ENCODE data around the gene USP2.
A peak's percentile ranks its signal among the peaks of the same experiment; 100 is the strongest.

USP2 gene, protein sequence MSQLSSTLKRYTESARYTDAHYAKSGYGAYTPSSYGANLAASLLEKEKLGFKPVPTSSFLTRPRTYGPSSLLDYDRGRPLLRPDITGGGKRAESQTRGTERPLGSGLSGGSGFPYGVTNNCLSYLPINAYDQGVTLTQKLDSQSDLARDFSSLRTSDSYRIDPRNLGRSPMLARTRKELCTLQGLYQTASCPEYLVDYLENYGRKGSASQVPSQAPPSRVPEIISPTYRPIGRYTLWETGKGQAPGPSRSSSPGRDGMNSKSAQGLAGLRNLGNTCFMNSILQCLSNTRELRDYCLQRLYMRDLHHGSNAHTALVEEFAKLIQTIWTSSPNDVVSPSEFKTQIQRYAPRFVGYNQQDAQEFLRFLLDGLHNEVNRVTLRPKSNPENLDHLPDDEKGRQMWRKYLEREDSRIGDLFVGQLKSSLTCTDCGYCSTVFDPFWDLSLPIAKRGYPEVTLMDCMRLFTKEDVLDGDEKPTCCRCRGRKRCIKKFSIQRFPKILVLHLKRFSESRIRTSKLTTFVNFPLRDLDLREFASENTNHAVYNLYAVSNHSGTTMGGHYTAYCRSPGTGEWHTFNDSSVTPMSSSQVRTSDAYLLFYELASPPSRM

GRCh38 chr11:119381181-119381988 is at the start of gene USP2:
TSS of gene USP2 (minus strand) at chr11:119381690. CDS start at chr11:119373480, 8,210 bp downstream.
- H3K27me3 ChIP-seq (ENCODE audit: control insufficient read depth in 1 of 2, insufficient read depth in 2 of 2, low read length in 2 of 2), result peaks cover 0 to 6% of the 10 kb centered on the region in 2 donors
- peak within 1 kb of the TSS; percentile 79 to 81 for H3K4me3 ChIP-seq (ENCODE audit: low read depth in 1 of 2, low read length in 2 of 2)
- H3K27ac ChIP-seq (ENCODE audit: low read depth, low read length), result no peak within 1 kb of the TSS
- H3K4me1 ChIP-seq (ENCODE audit: control insufficient read depth in 1 of 2, insufficient read depth in 2 of 2, low read length in 2 of 2), result peaks cover 15 to 16% of the 10 kb centered on the region in 2 donors
- H3K9ac ChIP-seq (ENCODE audit: low read depth in 1 of 2, low read length in 2 of 2), result peak within 1 kb of the TSS; percentile 55
- no peaks in the 10 kb centered on the region for H3K36me3 ChIP-seq (ENCODE audit: control insufficient read depth in 1 of 2, insufficient read depth in 2 of 2, low read length in 2 of 2)
- no peaks in the 10 kb centered on the region for H3K9me3 ChIP-seq (ENCODE audit: control insufficient read depth in 1 of 2, low read length in 2 of 2)

DNA sequence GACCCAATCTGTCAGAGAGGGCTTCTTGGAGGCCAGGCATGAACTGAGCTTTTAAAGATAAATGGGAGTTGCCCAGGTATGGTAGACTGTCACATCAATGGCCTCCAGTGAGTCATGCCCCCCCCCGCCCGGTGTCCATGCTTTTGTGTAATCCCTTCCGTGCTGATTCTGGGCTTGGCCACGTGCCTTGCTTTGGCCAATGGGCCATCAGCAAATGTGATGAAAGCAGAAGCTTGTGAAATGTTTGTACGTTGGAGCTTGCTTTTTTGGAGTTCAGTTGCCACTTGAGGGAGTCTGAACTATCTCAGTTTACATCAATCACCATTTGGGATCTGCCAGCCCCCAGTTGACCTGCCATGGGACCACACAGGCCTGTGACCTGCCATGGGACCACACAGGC is 45.8 kb upstream of the USP2 start:
- H3K4me3 ChIP-seq (ENCODE audit: low read depth in 1 of 2, low read length in 2 of 2), result no peak overlapping the region
- no peaks in the 10 kb centered on the region for H3K9me3 ChIP-seq (ENCODE audit: control insufficient read depth in 1 of 2, low read length in 2 of 2)
- H3K27ac ChIP-seq (ENCODE audit: low read depth, low read length), result no peak overlapping the region
- H3K4me1 ChIP-seq (ENCODE audit: control insufficient read depth in 1 of 2, insufficient read depth in 2 of 2, low read length in 2 of 2), result no peaks in the 10 kb centered on the region
- H3K27me3 ChIP-seq (ENCODE audit: control insufficient read depth in 1 of 2, insufficient read depth in 2 of 2, low read length in 2 of 2), result peaks cover 13 to 37% of the 10 kb centered on the region in 2 donors
- no peak overlapping the region for H3K9ac ChIP-seq (ENCODE audit: low read depth in 1 of 2, low read length in 2 of 2)
- no peaks in the 10 kb centered on the region for H3K36me3 ChIP-seq (ENCODE audit: control insufficient read depth in 1 of 2, insufficient read depth in 2 of 2, low read length in 2 of 2)

DNA sequence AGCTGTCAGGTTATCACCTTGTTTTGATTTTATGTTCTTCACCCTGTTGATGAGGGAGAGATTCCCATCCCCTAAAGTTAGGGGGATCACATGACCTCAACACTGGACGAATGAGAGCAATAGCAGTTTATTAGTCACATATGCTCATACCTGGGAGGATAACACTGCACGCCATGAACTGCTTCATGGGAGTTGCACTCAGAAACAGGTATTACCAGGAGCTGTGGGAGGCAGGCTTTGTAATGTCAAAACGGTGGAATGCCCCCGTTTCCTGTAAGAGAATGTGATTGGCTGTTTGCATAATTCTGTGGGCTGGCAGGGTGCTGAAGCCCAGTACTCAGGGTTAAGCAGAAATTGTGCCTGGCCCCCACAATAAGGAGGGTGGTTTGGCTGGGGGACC is 44.7 kb upstream of the USP2 start:
- Histone ChIP-seq H3K27ac (ENCODE audit: low read depth, low read length) (no peak overlapping the region), H3K4me3 (ENCODE audit: low read depth in 1 of 2, low read length in 2 of 2) (no peak overlapping the region), H3K9ac (ENCODE audit: low read depth in 1 of 2, low read length in 2 of 2) (no peak overlapping the region), H3K4me1 (ENCODE audit: control insufficient read depth in 1 of 2, insufficient read depth in 2 of 2, low read length in 2 of 2) (no peaks in the 10 kb centered on the region), H3K9me3 (ENCODE audit: control insufficient read depth in 1 of 2, low read length in 2 of 2) (no peaks in the 10 kb centered on the region), H3K27me3 (ENCODE audit: control insufficient read depth in 1 of 2, insufficient read depth in 2 of 2, low read length in 2 of 2) (peaks cover 21 to 49% of the 10 kb centered on the region in 2 donors), H3K36me3 (ENCODE audit: control insufficient read depth in 1 of 2, insufficient read depth in 2 of 2, low read length in 2 of 2) (no peaks in the 10 kb centered on the region)

DNA sequence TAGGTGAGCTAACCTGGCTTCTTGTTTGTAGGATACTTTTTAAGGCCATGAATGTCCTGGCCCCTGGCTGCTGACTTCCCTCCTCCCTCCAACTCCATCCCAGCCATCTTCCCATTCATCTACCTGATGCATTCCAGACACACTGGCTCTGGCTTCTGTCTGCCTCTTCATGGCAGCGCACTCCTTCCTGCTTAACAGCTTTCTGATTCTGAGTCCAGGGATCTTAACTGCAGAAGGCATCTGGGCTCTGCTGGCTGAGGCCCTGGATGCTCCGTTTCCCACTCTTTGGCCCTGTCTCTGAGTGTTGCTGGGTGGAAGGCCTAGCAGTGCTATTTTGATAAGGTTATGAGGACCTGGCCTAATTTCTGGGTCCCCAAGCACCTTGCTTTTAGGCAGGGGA is 43.3 kb upstream of the USP2 start:
- no peak overlapping the region for H3K27ac ChIP-seq (ENCODE audit: low read depth, low read length)
- peaks cover 26 to 49% of the 10 kb centered on the region in 2 donors for H3K27me3 ChIP-seq (ENCODE audit: control insufficient read depth in 1 of 2, insufficient read depth in 2 of 2, low read length in 2 of 2)
- H3K4me3 ChIP-seq (ENCODE audit: low read depth in 1 of 2, low read length in 2 of 2), result no peak overlapping the region

GRCh38 chr11:119424276-119424675 is 42.8 kb upstream of the USP2 start:
- Histone ChIP-seq H3K36me3 (ENCODE audit: control insufficient read depth in 1 of 2, insufficient read depth in 2 of 2, low read length in 2 of 2) (no peaks in the 10 kb centered on the region), H3K4me1 (ENCODE audit: control insufficient read depth in 1 of 2, insufficient read depth in 2 of 2, low read length in 2 of 2) (no peaks in the 10 kb centered on the region), H3K9me3 (ENCODE audit: control insufficient read depth in 1 of 2, low read length in 2 of 2) (no peaks in the 10 kb centered on the region), H3K4me3 (ENCODE audit: low read depth in 1 of 2, low read length in 2 of 2) (no peak overlapping the region), H3K9ac (ENCODE audit: low read depth in 1 of 2, low read length in 2 of 2) (no peak overlapping the region), H3K27me3 (ENCODE audit: control insufficient read depth in 1 of 2, insufficient read depth in 2 of 2, low read length in 2 of 2) (peaks cover 26 to 46% of the 10 kb centered on the region in 2 donors), H3K27ac (ENCODE audit: low read depth, low read length) (no peak overlapping the region)

More for the DNA sequence above, 43.3 kb upstream of the USP2 start:
- Histone ChIP-seq H3K9ac (ENCODE audit: low read depth in 1 of 2, low read length in 2 of 2) (no peak overlapping the region), H3K36me3 (ENCODE audit: control insufficient read depth in 1 of 2, insufficient read depth in 2 of 2, low read length in 2 of 2) (no peaks in the 10 kb centered on the region), H3K4me1 (ENCODE audit: control insufficient read depth in 1 of 2, insufficient read depth in 2 of 2, low read length in 2 of 2) (no peaks in the 10 kb centered on the region), H3K9me3 (ENCODE audit: control insufficient read depth in 1 of 2, low read length in 2 of 2) (no peaks in the 10 kb centered on the region)

DNA sequence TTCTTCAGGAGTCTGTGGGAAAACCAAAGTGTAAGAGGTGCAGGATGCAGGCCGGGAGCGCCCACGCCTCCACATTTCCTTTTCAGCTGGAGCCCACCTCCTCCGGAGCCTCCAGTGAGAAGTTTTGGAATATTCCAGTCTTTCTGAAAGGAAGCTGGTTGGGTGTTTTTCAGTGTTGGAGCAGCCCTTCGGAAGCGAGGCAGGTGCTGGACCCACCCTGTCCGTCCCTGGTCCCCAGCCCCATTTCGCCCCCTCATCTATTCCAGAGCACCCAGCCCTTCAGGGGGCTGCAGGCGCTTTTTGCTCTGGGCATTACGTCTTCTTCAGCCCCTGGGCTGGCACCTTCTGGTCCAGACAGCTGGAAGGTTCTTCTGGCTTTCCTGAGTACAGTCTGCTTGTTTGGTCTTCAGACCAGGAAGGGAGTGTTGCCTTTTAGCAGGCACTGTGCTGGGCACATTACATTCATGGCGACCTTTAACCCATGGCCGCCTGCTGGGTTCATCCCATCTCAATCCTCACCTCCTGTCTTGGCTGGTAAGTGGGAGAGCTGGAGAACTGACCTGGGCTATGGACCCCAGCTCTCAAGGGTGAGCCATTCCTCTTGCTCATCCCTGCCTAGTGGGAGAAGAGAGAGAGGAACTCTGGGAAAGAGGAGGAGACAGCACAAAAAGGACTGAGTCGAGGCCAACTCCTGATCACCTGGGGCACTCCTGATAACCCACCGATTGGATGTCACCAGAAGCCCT is 42.2 kb upstream of the USP2 start:
- Histone ChIP-seq H3K27me3 (ENCODE audit: control insufficient read depth in 1 of 2, insufficient read depth in 2 of 2, low read length in 2 of 2) (peaks cover 26 to 46% of the 10 kb centered on the region in 2 donors), H3K36me3 (ENCODE audit: control insufficient read depth in 1 of 2, insufficient read depth in 2 of 2, low read length in 2 of 2) (no peaks in the 10 kb centered on the region), H3K27ac (ENCODE audit: low read depth, low read length) (no peak overlapping the region), H3K9ac (ENCODE audit: low read depth in 1 of 2, low read length in 2 of 2) (no peak overlapping the region), H3K4me3 (ENCODE audit: low read depth in 1 of 2, low read length in 2 of 2) (peak overlapping the region in 1 of 2 donors; percentile 3), H3K9me3 (ENCODE audit: control insufficient read depth in 1 of 2, low read length in 2 of 2) (no peaks in the 10 kb centered on the region), H3K4me1 (ENCODE audit: control insufficient read depth in 1 of 2, insufficient read depth in 2 of 2, low read length in 2 of 2) (no peaks in the 10 kb centered on the region)

DNA sequence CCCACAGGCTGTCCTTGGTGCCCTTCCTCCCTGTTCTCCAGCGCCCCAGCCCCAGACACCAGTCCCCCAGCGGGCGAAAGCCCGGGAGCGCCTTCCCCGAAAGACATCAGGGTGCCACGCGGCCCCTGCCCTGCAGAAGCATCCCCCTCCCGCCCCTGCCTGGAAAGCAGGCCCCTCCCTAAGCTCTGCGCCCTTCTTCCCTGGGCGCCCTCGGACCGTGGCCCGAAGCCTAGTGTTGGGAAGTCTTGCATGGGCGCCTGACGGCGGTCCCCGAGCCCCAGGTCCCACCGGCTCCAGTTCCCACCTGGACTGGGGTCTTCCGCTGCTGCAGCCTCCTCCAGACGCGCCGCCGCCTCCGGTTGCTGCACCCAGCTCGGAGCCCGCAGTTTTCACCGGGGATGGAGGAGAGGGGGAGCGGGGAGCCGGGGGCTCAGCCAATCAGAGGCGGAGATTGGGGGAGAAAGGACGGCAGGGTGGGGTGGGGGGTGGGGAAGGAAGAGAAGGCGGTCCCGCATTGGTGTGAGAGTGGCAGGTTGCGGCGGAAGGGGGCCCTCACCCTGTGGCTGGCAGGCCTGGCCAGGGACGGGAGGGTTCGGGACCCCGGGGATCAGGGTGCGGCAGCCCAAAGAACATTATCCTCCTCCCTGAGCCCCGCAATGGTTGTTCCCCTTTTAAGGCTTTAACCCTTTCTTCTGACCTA is 41.5 kb upstream of the USP2 start, which contains the start of gene THY1:
TSS of gene THY1 (minus strand) at position 364 of the 700 bp plus-strand sequence. CDS start 2,267 bp downstream, outside the sequence.
- H3K9me3 ChIP-seq (ENCODE audit: control insufficient read depth in 1 of 2, low read length in 2 of 2), result no peaks in the 10 kb centered on the region
- peak within 1 kb of the TSS; percentile 8 for H3K27ac ChIP-seq (ENCODE audit: low read depth, low read length)
- H3K27me3 ChIP-seq (ENCODE audit: control insufficient read depth in 1 of 2, insufficient read depth in 2 of 2, low read length in 2 of 2), result peaks cover 26 to 46% of the 10 kb centered on the region in 2 donors
- H3K4me3 ChIP-seq (ENCODE audit: low read depth in 1 of 2, low read length in 2 of 2), result peak within 1 kb of the TSS; percentile 52 to 57
- H3K36me3 ChIP-seq (ENCODE audit: control insufficient read depth in 1 of 2, insufficient read depth in 2 of 2, low read length in 2 of 2), result no peaks in the 10 kb centered on the region
- no peaks in the 10 kb centered on the region for H3K4me1 ChIP-seq (ENCODE audit: control insufficient read depth in 1 of 2, insufficient read depth in 2 of 2, low read length in 2 of 2)
- H3K9ac ChIP-seq (ENCODE audit: low read depth in 1 of 2, low read length in 2 of 2), result no peak within 1 kb of the TSS

DNA sequence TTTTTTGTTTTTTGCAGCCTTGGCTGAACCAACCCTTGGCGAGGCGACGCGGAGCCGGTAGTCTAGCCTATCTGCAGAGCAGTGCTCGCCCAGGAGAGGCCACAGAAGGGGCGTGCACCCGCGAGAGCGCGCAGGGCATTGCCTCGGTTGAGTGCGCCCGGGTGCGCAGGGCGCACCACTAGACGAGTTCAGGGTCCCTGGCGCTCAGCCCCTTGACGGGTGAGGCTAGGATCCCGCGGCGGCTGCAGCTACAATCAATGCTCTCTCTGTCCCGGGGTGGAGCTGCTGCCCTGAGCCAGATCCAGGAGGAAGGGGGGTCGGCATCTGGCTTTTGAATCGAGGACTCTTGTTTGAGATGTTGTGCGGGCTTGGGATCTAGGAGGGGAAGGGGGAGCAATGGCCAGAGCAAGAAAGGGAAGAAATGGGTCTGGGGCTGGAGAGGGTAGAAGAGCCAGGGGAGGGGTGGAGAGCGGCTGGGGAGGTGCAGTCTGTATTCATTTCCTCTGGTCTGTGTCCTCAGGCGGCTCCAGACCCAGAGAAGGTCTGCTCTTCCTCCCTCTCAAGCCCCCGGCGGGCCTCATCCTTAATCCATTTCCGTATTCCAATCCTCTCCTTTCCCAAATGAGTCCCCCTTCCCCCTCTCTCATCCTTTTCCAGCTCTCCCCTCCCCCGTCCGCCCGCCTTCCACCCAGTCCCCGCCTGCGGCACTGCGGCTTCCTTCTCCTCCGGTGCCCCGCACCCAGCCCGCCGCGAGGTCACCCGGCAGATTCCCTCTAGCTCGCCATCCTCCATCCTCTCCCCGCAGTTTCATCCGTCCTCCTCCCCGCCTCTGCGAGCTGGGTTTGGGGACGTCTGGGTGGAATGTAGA is 40.7 kb upstream of the USP2 start:
- peak overlapping the region; percentile 52 to 57 for H3K4me3 ChIP-seq (ENCODE audit: low read depth in 1 of 2, low read length in 2 of 2)
- H3K4me1 ChIP-seq (ENCODE audit: control insufficient read depth in 1 of 2, insufficient read depth in 2 of 2, low read length in 2 of 2), result no peaks in the 10 kb centered on the region
- no peak overlapping the region for H3K9ac ChIP-seq (ENCODE audit: low read depth in 1 of 2, low read length in 2 of 2)
- peak overlapping the region; percentile 8 for H3K27ac ChIP-seq (ENCODE audit: low read depth, low read length)
- no peaks in the 10 kb centered on the region for H3K9me3 ChIP-seq (ENCODE audit: control insufficient read depth in 1 of 2, low read length in 2 of 2)
- H3K27me3 ChIP-seq (ENCODE audit: control insufficient read depth in 1 of 2, insufficient read depth in 2 of 2, low read length in 2 of 2), result peaks cover 26 to 42% of the 10 kb centered on the region in 2 donors
- no peaks in the 10 kb centered on the region for H3K36me3 ChIP-seq (ENCODE audit: control insufficient read depth in 1 of 2, insufficient read depth in 2 of 2, low read length in 2 of 2)

All from duodenal mucosa (tissue), 2 donors.